ENCODE measurements around the gene RGS7BP. TPM values are rescaled to one million over a fixed set of nuclear protein-coding genes. Genes with fewer than 3 reads are reported as not detected.
A peak's percentile ranks its signal among the peaks of the same experiment; 100 is the strongest.

Gene RGS7BP
- total RNA-seq, 1 experiment from 2014 or later, result 1.4 TPM

GRCh38 chr5:64587370-64587769 is 81.6 kb downstream of the RGS7BP start:
- no peaks in the 10 kb centered on the region for H3K27me3 ChIP-seq (ENCODE audit: control insufficient read depth, insufficient read depth, low read length)
- H3K36me3 ChIP-seq (replicated peaks; ENCODE audit: control insufficient read depth, insufficient read depth, low read length), result no peaks in the 10 kb centered on the region
- no peak for DNase-seq
- H3K4me3 ChIP-seq (ENCODE audit: insufficient read depth, low read depth, low read length), result no peak overlapping the region

GRCh38 chr5:64592730-64593341 is 87.0 kb downstream of the RGS7BP start:
- no peak for DNase-seq
- H3K36me3 ChIP-seq (replicated peaks; ENCODE audit: control insufficient read depth, insufficient read depth, low read length), result no peaks in the 10 kb centered on the region
- no peaks in the 10 kb centered on the region for H3K27me3 ChIP-seq (ENCODE audit: control insufficient read depth, insufficient read depth, low read length)
- H3K4me3 ChIP-seq (ENCODE audit: insufficient read depth, low read depth, low read length), result no peak overlapping the region

GRCh38 chr5:64594025-64594424 is 88.2 kb downstream of the RGS7BP start:
- H3K27me3 ChIP-seq (ENCODE audit: control insufficient read depth, insufficient read depth, low read length), result no peaks in the 10 kb centered on the region
- H3K4me3 ChIP-seq (ENCODE audit: insufficient read depth, low read depth, low read length), result no peak overlapping the region
- no peaks in the 10 kb centered on the region for H3K36me3 ChIP-seq (replicated peaks; ENCODE audit: control insufficient read depth, insufficient read depth, low read length)
- no peak for DNase-seq

GRCh38 chr5:64594601-64595000 is 88.8 kb downstream of the RGS7BP start:
- Histone ChIP-seq H3K4me3 (ENCODE audit: insufficient read depth, low read depth, low read length) (no peak overlapping the region), H3K27me3 (ENCODE audit: control insufficient read depth, insufficient read depth, low read length) (no peaks in the 10 kb centered on the region), H3K36me3 (replicated peaks; ENCODE audit: control insufficient read depth, insufficient read depth, low read length) (no peaks in the 10 kb centered on the region)
- DNase-seq, result no peak

- DNase-seq, result peak; percentile 26
- H3K27me3 ChIP-seq (ENCODE audit: control insufficient read depth, insufficient read depth, low read length), result no peaks in the 10 kb centered on the region
Measured at GRCh38 chr5:64595031-64595855, 89.4 kb downstream of the RGS7BP start.

GRCh38 chr5:64599226-64599625 is 93.4 kb downstream of the RGS7BP start:
- Histone ChIP-seq H3K4me3 (ENCODE audit: insufficient read depth, low read depth, low read length) (no peak overlapping the region), H3K27me3 (ENCODE audit: control insufficient read depth, insufficient read depth, low read length) (no peaks in the 10 kb centered on the region), H3K36me3 (replicated peaks; ENCODE audit: control insufficient read depth, insufficient read depth, low read length) (no peaks in the 10 kb centered on the region)
- no peak for DNase-seq

More at GRCh38 chr5:64595031-64595855, 89.4 kb downstream of the RGS7BP start:
- Histone ChIP-seq H3K4me3 (ENCODE audit: insufficient read depth, low read depth, low read length) (no peak overlapping the region), H3K36me3 (replicated peaks; ENCODE audit: control insufficient read depth, insufficient read depth, low read length) (no peaks in the 10 kb centered on the region)

- Histone ChIP-seq H3K36me3 (replicated peaks; ENCODE audit: control insufficient read depth, insufficient read depth, low read length) (no peaks in the 10 kb centered on the region), H3K4me3 (ENCODE audit: insufficient read depth, low read depth, low read length) (no peak overlapping the region), H3K27me3 (ENCODE audit: control insufficient read depth, insufficient read depth, low read length) (no peaks in the 10 kb centered on the region)
- DNase-seq, result no peak
Measured at GRCh38 chr5:64603676-64604075, 97.9 kb downstream of the RGS7BP start.

- H3K36me3 ChIP-seq (replicated peaks; ENCODE audit: control insufficient read depth, insufficient read depth, low read length), result no peaks in the 10 kb centered on the region
- DNase-seq, result no peak
- no peaks in the 10 kb centered on the region for H3K27me3 ChIP-seq (ENCODE audit: control insufficient read depth, insufficient read depth, low read length)
- no peak overlapping the region for H3K4me3 ChIP-seq (ENCODE audit: insufficient read depth, low read depth, low read length)
Measured at GRCh38 chr5:64606926-64607325, 101.1 kb downstream of the RGS7BP start.

- Histone ChIP-seq H3K36me3 (replicated peaks; ENCODE audit: control insufficient read depth, insufficient read depth, low read length) (no peaks in the 10 kb centered on the region), H3K4me3 (ENCODE audit: insufficient read depth, low read depth, low read length) (no peak overlapping the region), H3K27me3 (ENCODE audit: control insufficient read depth, insufficient read depth, low read length) (no peaks in the 10 kb centered on the region)
- peak; percentile 24 for DNase-seq
Measured at GRCh38 chr5:64612344-64612961, 106.6 kb downstream of the RGS7BP start.

GRCh38 chr5:64615895-64616294 is 110.1 kb downstream of the RGS7BP start:
- H3K36me3 ChIP-seq (replicated peaks; ENCODE audit: control insufficient read depth, insufficient read depth, low read length), result no peaks in the 10 kb centered on the region

GRCh38 chr5:64619609-64620008 is 113.8 kb downstream of the RGS7BP start:
- Histone ChIP-seq H3K27me3 (ENCODE audit: control insufficient read depth, insufficient read depth, low read length) (no peaks in the 10 kb centered on the region), H3K36me3 (replicated peaks; ENCODE audit: control insufficient read depth, insufficient read depth, low read length) (no peaks in the 10 kb centered on the region), H3K4me3 (ENCODE audit: insufficient read depth, low read depth, low read length) (no peak overlapping the region)
- DNase-seq, result no peak

More at GRCh38 chr5:64615895-64616294, 110.1 kb downstream of the RGS7BP start:
- H3K4me3 ChIP-seq (ENCODE audit: insufficient read depth, low read depth, low read length), result no peak overlapping the region
- no peaks in the 10 kb centered on the region for H3K27me3 ChIP-seq (ENCODE audit: control insufficient read depth, insufficient read depth, low read length)
- no peak for DNase-seq

GRCh38 chr5:64622991-64623390 is 117.2 kb downstream of the RGS7BP start:
- no peaks in the 10 kb centered on the region for H3K27me3 ChIP-seq (ENCODE audit: control insufficient read depth, insufficient read depth, low read length)
- no peak for DNase-seq
- H3K36me3 ChIP-seq (replicated peaks; ENCODE audit: control insufficient read depth, insufficient read depth, low read length), result no peaks in the 10 kb centered on the region
- H3K4me3 ChIP-seq (ENCODE audit: insufficient read depth, low read depth, low read length), result no peak overlapping the region

- no peaks in the 10 kb centered on the region for H3K27me3 ChIP-seq (ENCODE audit: control insufficient read depth, insufficient read depth, low read length)
- DNase-seq, result no peak
- H3K36me3 ChIP-seq (replicated peaks; ENCODE audit: control insufficient read depth, insufficient read depth, low read length), result no peaks in the 10 kb centered on the region
- H3K4me3 ChIP-seq (ENCODE audit: insufficient read depth, low read depth, low read length), result no peak overlapping the region
Measured at GRCh38 chr5:64625678-64626077, 119.9 kb downstream of the RGS7BP start.

GRCh38 chr5:64628901-64629300 is 123.1 kb downstream of the RGS7BP start:
- Histone ChIP-seq H3K36me3 (replicated peaks; ENCODE audit: control insufficient read depth, insufficient read depth, low read length) (no peaks in the 10 kb centered on the region), H3K27me3 (ENCODE audit: control insufficient read depth, insufficient read depth, low read length) (no peaks in the 10 kb centered on the region), H3K4me3 (ENCODE audit: insufficient read depth, low read depth, low read length) (no peak overlapping the region)
- DNase-seq, result no peak

GRCh38 chr5:64629841-64630240 is 124.0 kb downstream of the RGS7BP start:
- Histone ChIP-seq H3K4me3 (ENCODE audit: insufficient read depth, low read depth, low read length) (no peak overlapping the region), H3K27me3 (ENCODE audit: control insufficient read depth, insufficient read depth, low read length) (no peaks in the 10 kb centered on the region), H3K36me3 (replicated peaks; ENCODE audit: control insufficient read depth, insufficient read depth, low read length) (no peaks in the 10 kb centered on the region)
- DNase-seq, result no peak

Measured in H7 (cell line).